SW 1271 (cell line): ENCODE data around the gene NPB.
"Not testable (repeated sequence)": the region's sequence is repeated elsewhere in the genome, so short reads cannot be mapped to it uniquely, and the experiment has no call there.

ENCODE experiments used
- DNase-seq, 2 experiments: peaks; one replicate each; lab custom pipeline; 2025; lab: John Stamatoyannopoulos, UW

NPB gene

GRCh38 chr17:81911969-81912368 is 9.9 kb downstream of the NPB start:
- DNase-seq = no peak

- no peak for DNase-seq
Observed at GRCh38 chr17:81912441-81913309, 10.6 kb downstream of the NPB start.

- DNase-seq = no peak
Observed at GRCh38 chr17:81913394-81914102, 11.5 kb downstream of the NPB start.

GRCh38 chr17:81914103-81914850 is 12.2 kb downstream of the NPB start:
- DNase-seq = no peak

- no peak for DNase-seq
Observed at GRCh38 chr17:81915331-81915730, 13.3 kb downstream of the NPB start.

- DNase-seq = no peak
Observed at GRCh38 chr17:81916234-81917001, 14.4 kb downstream of the NPB start.

GRCh38 chr17:81917565-81918332 is 15.7 kb downstream of the NPB start, which contains the start of gene SIRT7:
SIRT7 (minus strand) TSS chr17:81918176; CDS start chr17:81918131, 45 bp downstream.
- DNase-seq = peak in 1 of 2 experiments; percentile 69

GRCh38 chr17:81918333-81918669 is 16.3 kb downstream of the NPB start:
- DNase-seq = not testable (repeated sequence)

GRCh38 chr17:81918832-81919545 is 17.0 kb downstream of the NPB start:
- no peak for DNase-seq

- no peak for DNase-seq
Observed at GRCh38 chr17:81920612-81921536, 18.8 kb downstream of the NPB start.

GRCh38 chr17:81921537-81921862 is 19.5 kb downstream of the NPB start:
- no peak for DNase-seq

- DNase-seq = no peak
Observed at GRCh38 chr17:81921996-81922565, 20.0 kb downstream of the NPB start.

- DNase-seq = no peak
Observed at GRCh38 chr17:81922566-81923301, 20.7 kb downstream of the NPB start.

GRCh38 chr17:81923302-81924260 is 21.5 kb downstream of the NPB start:
- DNase-seq = no peak

- DNase-seq = no peak
Observed at GRCh38 chr17:81924557-81925532, 22.8 kb downstream of the NPB start.
